GM23338 (cell line): ENCODE results near the gene LAMA1. TPM values are rescaled to one million over a fixed set of nuclear protein-coding genes. Genes with fewer than 3 reads are reported as not detected.

Experiments
- ATAC-seq: fragments of 200-7000 bp; cut with Tn5 transposase; 3 replicates; pipeline ENCODE4 v1.9.1; 2020
- DNase-seq: peaks from one replicate; pipeline ENCODE4 v3.0.0-alpha.2; 2015; ENCODE audit warnings: low spot score
- H2AFZ ChIP-seq: fragments of 200-600 bp; sonication (generic); 2 replicates; pipeline ENCODE4 v1.8.0; 2016; ENCODE audit warnings: antibody characterized with exemption, mild to moderate bottlenecking, moderate library complexity
- H3F3A ChIP-seq: fragments of 200-600 bp; sonication (generic); replicated peaks from 2 replicates; pipeline ENCODE4 v1.8.0; 2017; ENCODE audit warnings: antibody characterized with exemption, mixed run types, low read depth
- H3K27ac ChIP-seq: fragments of 200-600 bp; sonication (generic); 2 replicates; pipeline ENCODE4 v1.6.1; 2016; ENCODE audit warnings: low read depth
- H3K27me3 ChIP-seq: fragments of 200-600 bp; sonication (generic); 2 replicates; pipeline ENCODE4 v1.8.0; 2016; ENCODE audit warnings: mild to moderate bottlenecking, mixed run types, moderate library complexity; ENCODE audit not compliant: insufficient read depth
- H3K36me3 ChIP-seq: fragments of 200-600 bp; sonication (generic); 2 replicates; pipeline ENCODE4 v1.8.0; 2016; ENCODE audit warnings: mild to moderate bottlenecking; ENCODE audit not compliant: insufficient read depth
- H3K4me1 ChIP-seq: fragments of 200-600 bp; sonication (generic); 2 replicates; pipeline ENCODE4 v1.8.0; 2016; ENCODE audit warnings: mild to moderate bottlenecking, moderate library complexity; ENCODE audit not compliant: insufficient read depth
- H3K4me2 ChIP-seq: fragments of 200-600 bp; sonication (generic); 2 replicates; pipeline ENCODE4 v1.7.1; 2017; ENCODE audit warnings: mixed run types
- H3K4me3 ChIP-seq: fragments of 200-600 bp; sonication (generic); 2 replicates; pipeline ENCODE4 v1.6.1; 2016; ENCODE audit warnings: mixed run types
- H3K79me2 ChIP-seq: fragments of 200-600 bp; sonication (generic); replicated peaks from 2 replicates; pipeline ENCODE4 v1.8.0; 2017; ENCODE audit warnings: mild to moderate bottlenecking; ENCODE audit not compliant: insufficient read depth
- H3K9me2 ChIP-seq: fragments of 200-600 bp; sonication (generic); 2 replicates; pipeline ENCODE4 v1.8.0; 2017; ENCODE audit not compliant: insufficient read depth
- H4K20me1 ChIP-seq: fragments of 200-600 bp; sonication (generic); replicated peaks from 2 replicates; pipeline ENCODE4 v1.8.0; 2017; ENCODE audit warnings: mild to moderate bottlenecking; ENCODE audit not compliant: insufficient read depth
- H3K27ac Mint-ChIP-seq: 2 replicates; pipeline ENCODE4 v1.8.0; 2020; ENCODE audit warnings: inconsistent platforms, mild to moderate bottlenecking, moderate library complexity, mixed read lengths
- H3K27me3 Mint-ChIP-seq: 3 replicates; pipeline ENCODE4 v1.8.0; 2022; ENCODE audit warnings: low read depth, mild to moderate bottlenecking, moderate library complexity, mixed read lengths, inconsistent platforms; ENCODE audit not compliant: insufficient read depth, poor library complexity
- H3K36me3 Mint-ChIP-seq: 3 replicates; pipeline ENCODE4 v1.8.0; 2021; ENCODE audit warnings: low read depth, mild to moderate bottlenecking, inconsistent platforms, moderate library complexity, mixed read lengths
- H3K4me1 Mint-ChIP-seq: 3 replicates; pipeline ENCODE4 v1.8.0; 2020; ENCODE audit warnings: mild to moderate bottlenecking, inconsistent platforms, mixed read lengths
- H3K4me3 Mint-ChIP-seq: 3 replicates; pipeline ENCODE4 v1.8.0; 2021; ENCODE audit warnings: moderate library complexity, mild to moderate bottlenecking, inconsistent platforms, mixed read lengths
- H3K9me3 Mint-ChIP-seq: 3 replicates; pipeline ENCODE4 v1.8.0; 2020; ENCODE audit warnings: moderate library complexity, mild to moderate bottlenecking, inconsistent platforms, mixed read lengths
- CREB1 ChIP-seq: fragments of 250-450 bp; sonication (Bioruptor Pico); IDR thresholded peaks from 2 replicates; pipeline ENCODE4 v1.5.0; 2020; ENCODE audit warnings: low read depth, mild to moderate bottlenecking, moderate library complexity
- CTCF ChIP-seq, 2 experiments: fragments of 200-600 bp in 1 of 2; sonication (generic) in 1 of 2; conservative IDR thresholded peaks; 2 replicates each; pipeline versions ENCODE4 v1.5.1 to v1.6.1; 2016 to 2017; ENCODE audit warnings: antibody characterized with exemption in 2 of 2, low read depth in 2 of 2, mild to moderate bottlenecking in 2 of 2, moderate library complexity in 1 of 2
- ETS1 ChIP-seq: IDR thresholded peaks from 2 replicates; pipeline ENCODE4 v1.6.1; 2016; ENCODE audit warnings: antibody characterized with exemption
- EZH2 ChIP-seq: fragments of 200-600 bp; sonication (generic); IDR thresholded peaks from one replicate; pipeline ENCODE4 v1.8.0; 2017; ENCODE audit warnings: antibody characterized with exemption, mild to moderate bottlenecking, low read depth; ENCODE audit not compliant: unreplicated experiment
- JUNB ChIP-seq: IDR thresholded peaks from one replicate; pipeline ENCODE4 v1.6.1; 2016; ENCODE audit warnings: antibody characterized with exemption; ENCODE audit not compliant: unreplicated experiment
- STAT1 ChIP-seq: IDR thresholded peaks from one replicate; pipeline ENCODE4 v1.6.1; 2016; ENCODE audit warnings: antibody characterized with exemption; ENCODE audit not compliant: unreplicated experiment
- ZNF114 ChIP-seq: fragments of 250-450 bp; sonication (Bioruptor Pico); IDR thresholded peaks from 2 replicates; pipeline ENCODE4 v1.5.0; 2020; ENCODE audit warnings: mild to moderate bottlenecking, moderate library complexity
- polyA plus RNA-seq: library from polyadenylated mRNA; unstranded; fragments of >200 nt; fragmentation: Nextera tagmentation; extraction: Ambion mirVana; gene quantifications from 2 replicates; pipeline ENCODE4 v1.2.1, GENCODE V29; 2016
- total RNA-seq: library from RNA; depleted of rRNA; stranded (reverse); fragments of >200 nt; shearing (Covaris generic); gene quantifications from 2 replicates; pipeline ENCODE4 v1.2.3, GENCODE V29; 2014

The LAMA1 gene
- total and polyA plus RNA-seq, 2 experiments from 2014 or later, result 14.8 to 52.3 TPM

GRCh38 chr18:7020995-7021777 is 96.4 kb downstream of the LAMA1 start:
- H2AFZ ChIP-seq, result no peak overlapping the region
- no peaks in the 10 kb centered on the region for H3K27me3 ChIP-seq
- no peak overlapping the region for H3K27ac Mint-ChIP-seq
- H3K9me2 ChIP-seq, result no peaks in the 10 kb centered on the region
- H3K36me3 ChIP-seq, result no peaks in the 10 kb centered on the region
- H3K27ac ChIP-seq, result no peak overlapping the region
- H3K9me3 Mint-ChIP-seq, result no peaks in the 10 kb centered on the region
- H3K4me2 ChIP-seq, result no peak overlapping the region
- no peaks in the 10 kb centered on the region for H4K20me1 ChIP-seq
- peaks cover 36% of the 10 kb centered on the region for H3K36me3 Mint-ChIP-seq
- H3K79me2 ChIP-seq, result no peaks in the 10 kb centered on the region
- 0 out of 3 replicates have a peak, but pooled peaks cover 3% of the 10 kb centered on the region for H3K4me1 Mint-ChIP-seq
- H3K4me1 ChIP-seq, result no peaks in the 10 kb centered on the region
- DNase-seq, result peak; percentile 33
- peaks cover 6% of the 10 kb centered on the region for H3K27me3 Mint-ChIP-seq
- H3K4me3 ChIP-seq, result no peak overlapping the region
- TF ChIP-seq CTCF (conservative IDR thresholded peaks at IDR 0.05; ENCODE audit: low read depth in 2 of 2) (peak; percentile 36 to 51), ETS1 (no peak)
- H3K4me3 Mint-ChIP-seq, result no peak overlapping the region
- H3F3A ChIP-seq, result no peaks in the 10 kb centered on the region
- peak; percentile 77 for ATAC-seq

- no peak overlapping the region for H3K4me2 ChIP-seq
- no peak overlapping the region for H2AFZ ChIP-seq
- H3K27ac ChIP-seq, result no peak overlapping the region
- no peaks in the 10 kb centered on the region for H3K9me2 ChIP-seq
- DNase-seq (no peak), ATAC-seq (no peak)
- H3K27me3 ChIP-seq, result no peaks in the 10 kb centered on the region
- Mint-ChIP-seq H3K27me3 (peaks cover 6% of the 10 kb centered on the region), H3K4me3 (no peak overlapping the region), H3K9me3 (no peaks in the 10 kb centered on the region), H3K4me1 (0 out of 3 replicates have a peak, but pooled peaks cover 3% of the 10 kb centered on the region), H3K36me3 (peaks cover 36% of the 10 kb centered on the region), H3K27ac (no peak overlapping the region)
- no peaks in the 10 kb centered on the region for H3F3A ChIP-seq
- no peak for TF ChIP-seq ETS1
- no peak for TF ChIP-seq STAT1
- no peak for TF ChIP-seq JUNB
- TF ChIP-seq EZH2, result no peak
- no peak for TF ChIP-seq ZNF114 (CRISPR knock-in tag)
- no peak for TF ChIP-seq CREB1 (CRISPR knock-in tag)
- no peaks in the 10 kb centered on the region for H4K20me1 ChIP-seq
- no peaks in the 10 kb centered on the region for H3K4me1 ChIP-seq
- no peak overlapping the region for H3K4me3 ChIP-seq
- H3K79me2 ChIP-seq, result no peaks in the 10 kb centered on the region
- peaks cover 2% of the 10 kb centered on the region; the same call in 1 of the 2 replicates for H3K36me3 ChIP-seq
Observed at GRCh38 chr18:7017013-7017412, 100.6 kb downstream of the LAMA1 start.
